Nephron progenitor cell (in vitro differentiated cells): Measurements from ENCODE around the gene AMH.

Experiments
- DNase-seq: peaks from one replicate; pipeline ENCODE4 v3.0.0; 2021
- H3K27ac Mint-ChIP-seq: 2 replicates; pipeline ENCODE4 v1.8.0; 2021; ENCODE audit warnings: mild to moderate bottlenecking, moderate library complexity, mixed read lengths
- H3K27me3 Mint-ChIP-seq: 2 replicates; pipeline ENCODE4 v1.8.0; 2021; ENCODE audit warnings: mild to moderate bottlenecking, low read depth, mixed read lengths; ENCODE audit not compliant: poor library complexity
- H3K36me3 Mint-ChIP-seq: 2 replicates; pipeline ENCODE4 v1.8.0; 2021; ENCODE audit warnings: low read depth, mixed read lengths
- H3K4me1 Mint-ChIP-seq: 2 replicates; pipeline ENCODE4 v1.8.0; 2021; ENCODE audit warnings: mixed read lengths
- H3K4me3 Mint-ChIP-seq: 2 replicates; pipeline ENCODE4 v1.8.0; 2021; ENCODE audit warnings: mild to moderate bottlenecking, moderate library complexity, mixed read lengths
- H3K9me3 Mint-ChIP-seq: 2 replicates; pipeline ENCODE4 v1.8.0; 2021; ENCODE audit warnings: mild to moderate bottlenecking, moderate library complexity, mixed read lengths
- TF ChIP-seq, protein P1 (sequence below): fragments of 200-600 bp; sonication (generic); IDR thresholded peaks from 2 replicates; pipeline ENCODE4 v1.5.0; 2021; ENCODE audit warnings: antibody characterized with exemption

AMH gene

DNA sequence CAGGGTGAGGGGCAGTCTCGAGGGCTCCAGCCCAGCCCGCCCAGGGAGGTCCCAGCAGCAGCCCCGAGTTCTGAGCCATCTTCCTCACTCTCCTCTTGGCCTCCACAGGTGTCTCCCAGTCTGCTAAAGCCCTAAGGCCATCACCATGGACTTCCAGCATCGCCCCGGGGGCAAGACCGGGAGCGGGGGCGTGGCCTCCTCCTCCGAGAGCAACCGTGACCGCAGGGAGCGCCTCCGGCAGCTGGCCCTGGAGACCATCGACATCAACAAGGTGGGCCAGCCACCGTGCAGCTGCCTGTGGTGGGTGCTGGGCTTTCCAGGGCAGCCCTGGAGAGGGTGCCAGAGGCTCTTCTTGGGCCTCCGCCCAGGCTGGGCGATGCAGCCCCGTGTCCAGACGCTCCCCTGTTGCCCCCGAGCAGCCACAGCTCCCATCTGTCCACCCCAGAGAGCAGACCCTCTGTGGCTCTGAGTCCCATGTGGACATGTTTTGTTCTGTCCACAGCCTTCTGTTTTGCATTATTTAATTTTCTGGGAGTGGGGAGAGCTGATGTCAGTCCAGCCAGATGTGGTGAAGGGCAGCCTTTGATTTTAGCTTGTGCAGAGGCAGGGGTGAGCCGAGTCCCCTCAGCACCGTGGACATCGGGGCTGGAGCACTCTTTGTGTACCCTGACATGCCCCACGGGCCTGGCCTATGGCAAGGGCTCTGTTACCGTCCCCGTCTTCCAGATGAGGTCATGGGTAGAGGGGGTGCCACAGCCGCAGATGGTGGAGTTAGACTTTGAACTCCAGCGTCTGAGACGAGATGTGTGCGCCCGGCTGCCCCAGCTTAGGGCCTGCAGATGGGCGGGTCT lies 5.6 kb upstream of the AMH start:
- Mint-ChIP-seq H3K27me3 (no peaks in the 10 kb centered on the region), H3K4me1 (peaks cover 40% of the 10 kb centered on the region), H3K27ac (no peak overlapping the region), H3K9me3 (no peaks in the 10 kb centered on the region), H3K36me3 (peaks cover 17% of the 10 kb centered on the region), H3K4me3 (no peak overlapping the region)
- TF ChIP-seq, protein P1, sequence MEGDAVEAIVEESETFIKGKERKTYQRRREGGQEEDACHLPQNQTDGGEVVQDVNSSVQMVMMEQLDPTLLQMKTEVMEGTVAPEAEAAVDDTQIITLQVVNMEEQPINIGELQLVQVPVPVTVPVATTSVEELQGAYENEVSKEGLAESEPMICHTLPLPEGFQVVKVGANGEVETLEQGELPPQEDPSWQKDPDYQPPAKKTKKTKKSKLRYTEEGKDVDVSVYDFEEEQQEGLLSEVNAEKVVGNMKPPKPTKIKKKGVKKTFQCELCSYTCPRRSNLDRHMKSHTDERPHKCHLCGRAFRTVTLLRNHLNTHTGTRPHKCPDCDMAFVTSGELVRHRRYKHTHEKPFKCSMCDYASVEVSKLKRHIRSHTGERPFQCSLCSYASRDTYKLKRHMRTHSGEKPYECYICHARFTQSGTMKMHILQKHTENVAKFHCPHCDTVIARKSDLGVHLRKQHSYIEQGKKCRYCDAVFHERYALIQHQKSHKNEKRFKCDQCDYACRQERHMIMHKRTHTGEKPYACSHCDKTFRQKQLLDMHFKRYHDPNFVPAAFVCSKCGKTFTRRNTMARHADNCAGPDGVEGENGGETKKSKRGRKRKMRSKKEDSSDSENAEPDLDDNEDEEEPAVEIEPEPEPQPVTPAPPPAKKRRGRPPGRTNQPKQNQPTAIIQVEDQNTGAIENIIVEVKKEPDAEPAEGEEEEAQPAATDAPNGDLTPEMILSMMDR, result no peak
- no peak for DNase-seq

DNA sequence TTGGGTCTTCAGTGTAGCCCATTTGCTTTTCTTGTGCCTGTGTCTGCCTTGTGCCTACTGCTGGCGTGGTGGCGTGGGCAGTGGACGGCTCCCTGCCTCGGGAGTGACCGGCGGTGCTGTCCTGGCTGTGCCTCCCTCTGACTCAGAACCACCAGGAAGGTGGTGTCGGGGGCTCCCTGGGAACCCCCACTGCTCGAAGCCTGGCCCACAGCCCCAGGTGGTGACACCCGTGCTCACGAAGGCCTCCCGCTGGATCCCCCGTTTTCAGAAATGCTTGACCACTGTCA lies 5.1 kb upstream of the AMH start:
- TF ChIP-seq, protein P1, result no peak
- Mint-ChIP-seq H3K27me3 (no peaks in the 10 kb centered on the region), H3K4me1 (peaks cover 35% of the 10 kb centered on the region), H3K36me3 (peaks cover 14% of the 10 kb centered on the region), H3K27ac (no peak overlapping the region), H3K4me3 (no peak overlapping the region), H3K9me3 (no peaks in the 10 kb centered on the region)
- no peak for DNase-seq

DNA sequence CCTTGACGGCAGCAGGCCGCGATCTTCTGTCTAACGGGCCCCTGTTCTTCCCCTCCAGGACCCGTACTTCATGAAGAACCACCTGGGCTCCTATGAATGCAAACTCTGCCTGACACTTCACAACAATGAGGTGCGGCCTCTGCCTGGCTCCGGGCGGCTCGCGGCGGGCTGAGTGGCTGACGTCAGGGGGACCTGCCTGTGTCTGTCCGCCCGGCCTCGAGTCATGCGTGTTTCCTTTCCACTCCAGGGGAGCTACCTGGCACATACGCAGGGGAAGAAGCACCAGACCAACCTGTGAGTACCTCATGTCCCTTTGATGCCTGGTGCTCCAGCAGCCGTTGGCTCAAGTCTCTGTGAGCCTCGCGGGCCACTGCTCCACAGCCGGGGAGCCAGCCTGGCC lies 4.6 kb upstream of the AMH start:
- Mint-ChIP-seq H3K4me3 (no peak overlapping the region), H3K4me1 (peaks cover 31% of the 10 kb centered on the region), H3K9me3 (no peaks in the 10 kb centered on the region), H3K27ac (no peak overlapping the region), H3K36me3 (peaks cover 12% of the 10 kb centered on the region), H3K27me3 (no peaks in the 10 kb centered on the region)
- DNase-seq, result no peak
- TF ChIP-seq, protein P1, result no peak

DNA sequence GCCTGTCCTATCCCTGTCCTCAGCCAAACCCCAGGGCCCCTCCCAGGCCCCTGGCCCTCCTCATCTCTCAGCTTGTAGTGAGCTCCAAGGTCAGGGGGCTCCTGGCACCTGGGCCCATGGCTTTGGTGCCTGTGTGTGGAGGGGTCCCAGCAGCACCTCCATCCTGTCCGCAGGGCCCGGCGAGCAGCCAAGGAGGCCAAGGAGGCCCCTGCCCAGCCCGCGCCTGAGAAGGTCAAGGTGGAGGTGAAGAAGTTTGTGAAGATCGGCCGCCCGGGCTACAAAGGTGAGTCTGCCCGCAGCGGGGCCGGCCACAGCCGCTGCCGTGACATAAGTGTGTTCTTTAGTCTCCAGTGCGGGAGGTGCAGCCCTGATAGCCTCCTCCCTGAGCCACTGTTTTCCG lies 3.9 kb upstream of the AMH start:
- TF ChIP-seq, protein P1, result no peak
- peaks cover 23% of the 10 kb centered on the region for H3K4me1 Mint-ChIP-seq
- no peaks in the 10 kb centered on the region for H3K9me3 Mint-ChIP-seq
- peaks cover 8% of the 10 kb centered on the region for H3K36me3 Mint-ChIP-seq
- H3K27ac Mint-ChIP-seq, result no peak overlapping the region
- no peak overlapping the region for H3K4me3 Mint-ChIP-seq
- no peaks in the 10 kb centered on the region for H3K27me3 Mint-ChIP-seq
- DNase-seq, result no peak

DNA sequence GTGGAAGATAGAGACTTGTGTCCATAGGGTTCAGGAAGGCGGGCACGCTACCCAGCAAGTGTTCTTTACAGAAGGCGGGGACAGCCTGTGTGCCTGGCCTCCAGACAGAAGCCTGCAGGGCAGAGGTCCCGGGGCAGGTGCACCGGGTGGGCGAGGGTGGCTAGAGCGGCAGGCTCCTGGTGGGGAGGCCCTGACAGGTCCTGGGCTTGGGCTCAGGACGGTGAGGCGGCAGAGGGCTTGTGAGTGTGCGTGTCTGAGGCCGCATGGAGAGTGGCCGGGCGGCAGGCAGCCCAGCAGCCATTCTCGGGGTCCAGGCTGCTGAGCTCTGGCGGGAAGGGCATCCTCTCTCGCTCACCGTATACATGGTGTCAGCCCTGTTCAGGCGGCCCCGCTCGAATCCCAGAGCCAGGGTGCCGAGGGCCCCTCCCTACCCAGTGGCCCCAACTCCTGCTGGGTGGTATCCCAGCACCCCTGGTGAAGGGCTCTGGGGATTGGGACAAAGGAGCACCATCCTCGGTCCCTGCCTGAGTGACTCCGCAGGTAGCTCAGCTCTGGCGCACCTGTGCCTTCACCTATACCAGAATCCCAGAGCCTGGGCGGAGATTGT lies 3.0 kb upstream of the AMH start:
- Mint-ChIP-seq H3K4me3 (no peak overlapping the region), H3K27ac (no peak overlapping the region), H3K4me1 (peaks cover 15% of the 10 kb centered on the region), H3K9me3 (no peaks in the 10 kb centered on the region), H3K36me3 (peaks cover 8% of the 10 kb centered on the region), H3K27me3 (no peaks in the 10 kb centered on the region)
- TF ChIP-seq, protein P1, result no peak
- no peak for DNase-seq
